ENCODE data around the gene CCL7.
A peak's percentile ranks its signal among the peaks of the same experiment; 100 is the strongest.

The CCL7 gene

GRCh38 chr17:34248511-34249024, 21.5 kb upstream of the CCL7 start:
- DNase-seq: peak; percentile 35

DNA sequence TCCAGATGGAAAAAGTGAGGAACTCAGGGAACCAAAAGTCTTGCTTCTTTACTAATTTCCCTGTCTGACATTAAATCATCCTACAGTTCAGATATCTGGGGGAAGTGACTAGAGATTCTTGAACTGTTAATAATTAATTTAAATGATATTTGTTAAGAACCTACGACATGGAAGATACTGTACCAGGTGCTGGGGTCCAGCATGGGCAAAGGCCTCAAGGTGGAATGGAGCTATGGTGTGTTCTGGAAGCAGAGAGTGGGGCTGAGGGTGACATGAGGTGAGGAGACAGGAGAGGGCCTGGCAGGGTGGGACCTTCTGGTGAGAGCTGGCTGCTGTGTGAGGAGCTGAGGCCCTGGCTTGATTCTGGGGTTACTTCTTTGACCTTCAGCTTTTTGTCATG, 21.0 kb upstream of the CCL7 start:
- DNase-seq: no peak

- DNase-seq: no peak
Observed at GRCh38 chr17:34249478-34249877, 20.5 kb upstream of the CCL7 start.

DNA sequence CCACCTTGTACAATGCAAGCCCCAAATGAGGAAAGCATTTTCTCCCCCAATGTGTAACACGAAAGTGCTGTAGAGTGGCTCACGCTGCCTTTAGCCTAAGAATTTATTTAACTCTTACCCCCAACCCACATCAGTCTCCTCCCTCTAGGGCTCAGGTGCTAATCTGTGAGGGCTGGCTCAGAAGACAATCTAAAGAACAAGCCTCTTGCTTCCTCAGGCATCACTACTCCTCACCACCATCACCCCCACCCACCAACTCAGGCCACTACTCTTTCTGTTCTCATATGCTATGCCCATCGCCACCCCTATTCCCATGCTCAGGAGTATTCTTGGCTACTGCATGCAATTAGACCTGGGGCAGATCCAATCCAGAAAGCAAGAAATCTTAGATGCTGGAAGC, 18.8 kb upstream of the CCL7 start:
- DNase-seq: no peak

GRCh38 chr17:34252095-34252443, 18.0 kb upstream of the CCL7 start:
- peak; percentile 73 for DNase-seq

GRCh38 chr17:34252444-34253138, 17.4 kb upstream of the CCL7 start:
- no peak for DNase-seq

- DNase-seq: no peak
Observed at GRCh38 chr17:34253139-34253525, 16.9 kb upstream of the CCL7 start.

GRCh38 chr17:34254146-34254545, 15.9 kb upstream of the CCL7 start:
- no peak for DNase-seq

DNA sequence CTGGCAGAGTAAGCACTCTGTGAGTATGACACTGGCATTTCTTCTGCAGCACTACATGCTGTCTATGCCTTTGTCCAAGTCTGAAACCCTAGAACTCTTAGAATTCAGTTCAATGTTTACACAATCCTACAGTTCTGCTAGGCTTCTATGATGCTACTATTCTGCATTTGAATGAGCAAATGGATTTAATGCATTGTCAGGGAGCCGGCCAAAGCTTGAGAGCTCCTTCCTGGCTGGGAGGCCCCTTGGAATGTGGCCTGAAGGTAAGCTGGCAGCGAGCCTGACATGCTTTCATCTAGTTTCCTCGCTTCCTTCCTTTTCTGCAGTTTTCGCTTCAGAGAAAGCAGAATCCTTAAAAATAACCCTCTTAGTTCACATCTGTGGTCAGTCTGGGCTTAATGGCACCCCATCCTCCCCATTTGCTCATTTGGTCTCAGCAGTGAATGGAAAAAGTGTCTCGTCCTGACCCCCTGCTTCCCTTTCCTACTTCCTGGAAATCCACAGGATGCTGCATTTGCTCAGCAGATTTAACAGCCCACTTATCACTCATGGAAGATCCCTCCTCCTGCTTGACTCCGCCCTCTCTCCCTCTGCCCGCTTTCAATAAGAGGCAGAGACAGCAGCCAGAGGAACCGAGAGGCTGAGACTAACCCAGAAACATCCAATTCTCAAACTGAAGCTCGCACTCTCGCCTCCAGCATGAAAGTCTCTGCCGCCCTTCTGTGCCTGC, 15.2 kb upstream of the CCL7 start, which contains the start of gene CCL2:
CCL2 (plus strand) TSS at position 635 of the 730 bp plus-strand sequence; CDS start at position 700, 65 bp downstream.
- DNase-seq: peak; percentile 35

GRCh38 chr17:34255381-34255732, 14.7 kb upstream of the CCL7 start:
- DNase-seq: no peak

GRCh38 chr17:34255841-34256240, 14.2 kb upstream of the CCL7 start:
- no peak for DNase-seq

DNA sequence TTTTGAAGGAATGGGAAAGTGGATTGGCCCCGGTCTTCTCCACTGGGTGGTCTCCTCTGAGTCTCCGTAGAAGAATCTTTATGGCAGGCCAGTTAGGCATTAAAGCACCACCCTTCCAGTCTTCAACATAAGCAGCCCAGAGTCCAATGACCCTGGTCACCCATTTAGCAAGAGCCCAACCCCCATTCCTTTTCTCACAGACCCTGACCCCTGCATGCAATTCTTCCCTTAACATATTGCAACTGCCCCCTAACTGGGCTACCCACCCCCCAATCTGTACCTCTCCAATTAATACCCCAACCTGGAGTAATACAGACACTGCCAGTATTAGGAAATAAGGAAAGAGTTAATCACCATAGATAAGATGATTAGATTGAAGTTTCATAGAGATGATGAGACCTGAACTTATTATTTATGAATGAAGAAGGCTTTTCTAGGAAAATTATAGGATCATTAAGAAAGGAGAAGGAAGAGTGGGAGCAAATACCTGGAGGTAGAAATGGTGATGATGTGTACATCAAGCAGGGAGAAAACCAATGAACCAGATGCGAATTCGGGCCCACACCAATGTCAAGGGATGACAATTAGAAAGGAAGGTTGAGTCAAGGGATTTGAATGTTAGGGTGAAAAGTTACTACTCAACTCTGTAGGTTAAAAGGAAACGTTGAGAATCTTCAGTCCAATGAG, 12.6 kb upstream of the CCL7 start:
- no peak for DNase-seq

GRCh38 chr17:34257986-34258326, 12.1 kb upstream of the CCL7 start:
- no peak for DNase-seq

- DNase-seq: no peak
Observed at GRCh38 chr17:34259146-34259545, 10.9 kb upstream of the CCL7 start.

- DNase-seq: no peak
Observed at GRCh38 chr17:34260861-34261260, 9.2 kb upstream of the CCL7 start.

- DNase-seq: no peak
Observed at GRCh38 chr17:34261568-34262337, 8.3 kb upstream of the CCL7 start.

DNA sequence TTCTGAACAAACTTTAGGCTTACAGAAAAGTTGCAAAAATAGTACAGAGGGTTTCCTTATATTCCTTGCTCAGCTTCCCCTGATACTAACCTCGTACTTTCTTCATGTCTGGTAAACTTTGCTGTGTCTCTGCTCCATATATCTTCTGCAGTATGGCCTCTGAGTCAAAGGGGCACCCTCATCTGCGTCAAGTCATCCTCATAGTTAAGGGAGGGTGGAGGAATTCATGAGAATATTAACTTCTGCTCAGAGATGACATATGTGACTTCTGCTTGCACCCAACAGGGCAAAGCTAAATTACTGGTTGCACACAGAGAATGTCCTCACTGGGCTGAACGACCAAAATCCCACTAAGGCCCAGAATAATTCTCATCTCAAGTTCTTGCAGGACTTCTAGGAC, 4.3 kb upstream of the CCL7 start:
- no peak for DNase-seq

DNA sequence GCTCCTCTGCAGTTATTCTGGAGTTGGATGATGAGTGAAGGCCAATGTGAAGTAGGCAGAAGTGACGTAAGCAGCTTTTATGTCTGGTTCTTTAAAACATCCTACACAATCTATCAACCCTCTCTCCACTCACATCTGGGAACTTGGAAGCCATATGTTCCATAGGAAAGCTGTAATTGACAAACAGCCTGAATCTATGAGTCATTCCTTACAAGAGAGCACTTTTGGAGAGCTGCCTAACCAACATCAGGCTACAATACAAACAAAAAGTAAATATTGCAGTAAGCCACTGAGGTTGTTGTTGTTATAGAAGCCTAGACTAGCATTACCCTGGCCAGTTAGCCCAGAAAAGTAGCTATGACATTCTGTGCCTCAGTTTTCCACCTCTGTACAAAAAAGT, 5.9 kb downstream of the CCL7 start:
- DNase-seq: no peak

- DNase-seq: no peak
Observed at GRCh38 chr17:34276826-34277225, 6.8 kb downstream of the CCL7 start.

DNA sequence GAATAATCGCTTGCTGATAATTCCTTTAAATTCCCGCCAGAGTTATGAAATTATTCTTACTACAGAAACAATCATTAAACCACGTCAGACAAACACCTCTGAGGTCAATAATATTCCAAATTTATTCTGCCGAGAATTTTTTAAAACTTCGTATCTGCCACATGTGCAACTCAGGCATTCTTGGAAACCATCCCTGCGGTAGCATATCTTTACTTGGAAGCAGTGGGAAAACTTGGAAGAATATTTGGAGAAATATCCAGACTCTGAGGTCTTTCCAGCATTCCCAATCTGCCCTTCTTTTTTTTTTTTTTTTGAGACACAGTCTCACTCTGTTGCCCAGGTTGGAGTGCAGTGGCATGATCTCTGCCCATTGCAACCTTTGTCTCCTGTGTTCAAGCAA, 13.6 kb downstream of the CCL7 start:
- no peak for DNase-seq

GRCh38 chr17:34285286-34285792, 15.3 kb downstream of the CCL7 start, which contains the start of gene CCL11:
Gene CCL11 (plus strand): TSS chr17:34285742. CDS start chr17:34285809, 67 bp downstream.
- no peak for DNase-seq

DNA sequence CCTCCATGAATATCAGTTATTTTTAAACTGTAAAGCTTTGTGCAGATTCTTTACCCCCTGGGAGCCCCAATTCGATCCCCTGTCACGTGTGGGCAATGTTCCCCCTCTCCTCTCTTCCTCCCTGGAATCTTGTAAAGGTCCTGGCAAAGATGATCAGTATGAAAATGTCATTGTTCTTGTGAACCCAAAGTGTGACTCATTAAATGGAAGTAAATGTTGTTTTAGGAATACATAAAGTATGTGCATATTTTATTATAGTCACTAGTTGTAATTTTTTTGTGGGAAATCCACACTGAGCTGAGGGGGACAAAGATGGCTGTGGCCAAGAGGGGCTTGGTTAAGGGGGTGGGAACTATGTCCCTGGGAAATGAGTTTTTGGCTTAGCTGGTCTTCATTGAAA, 17.9 kb downstream of the CCL7 start:
- DNase-seq: no peak

GRCh38 chr17:34290586-34290985, 20.6 kb downstream of the CCL7 start:
- no peak for DNase-seq

All from hematopoietic multipotent progenitor cell treated with erythropoietin and hydrocortisone succinate and interleukin-3 and kit ligand, for 6 days (in vitro differentiated cells).